Pulmonary artery endothelial cell (primary cell): ENCODE data around the gene BOD1. TPM values are rescaled to one million over a fixed set of nuclear protein-coding genes. Genes with fewer than 3 reads are reported as not detected.

ENCODE experiments used
- DNase-seq: peaks from one replicate; pipeline ENCODE4 v3.0.0-alpha.2; 2011; ENCODE audit warnings: low read depth, low spot score
- total RNA-seq: library from RNA; depleted of rRNA; stranded (reverse); fragments of >200 nt; gene quantifications from 2 replicates; pipeline ENCODE4 v1.2.3, GENCODE V29; 2014

BOD1 gene
- total RNA-seq, 1 donor from 2014 or later, result 79.3 TPM

GRCh38 chr5:173577166-173577565 is 39.3 kb downstream of the BOD1 start:
- no peak for DNase-seq

- DNase-seq, result no peak
Observed at GRCh38 chr5:173575985-173576384, 40.5 kb downstream of the BOD1 start.

- DNase-seq, result no peak
Observed at GRCh38 chr5:173574983-173575382, 41.5 kb downstream of the BOD1 start.

GRCh38 chr5:173573126-173573960 is 43.1 kb downstream of the BOD1 start:
- DNase-seq, result no peak

GRCh38 chr5:173572431-173573125 is 43.9 kb downstream of the BOD1 start:
- DNase-seq, result no peak

GRCh38 chr5:173570321-173571090 is 45.9 kb downstream of the BOD1 start:
- DNase-seq, result no peak

GRCh38 chr5:173568703-173569102 is 47.7 kb downstream of the BOD1 start:
- DNase-seq, result no peak

- no peak for DNase-seq
Observed at GRCh38 chr5:173568128-173568527, 48.3 kb downstream of the BOD1 start.

- DNase-seq, result no peak
Observed at GRCh38 chr5:173567548-173567947, 48.9 kb downstream of the BOD1 start.

GRCh38 chr5:173565491-173566072 is 50.9 kb downstream of the BOD1 start:
- no peak for DNase-seq

- no peak for DNase-seq
Observed at GRCh38 chr5:173564106-173564505, 52.3 kb downstream of the BOD1 start.

GRCh38 chr5:173563246-173563645 is 53.2 kb downstream of the BOD1 start:
- DNase-seq, result no peak

GRCh38 chr5:173562451-173562850 is 54.0 kb downstream of the BOD1 start:
- no peak for DNase-seq
